ENCODE results near the gene CYP24A1.
"Not testable (repeated sequence)": the region's sequence is repeated elsewhere in the genome, so short reads cannot be mapped to it uniquely, and the experiment has no call there.

CYP24A1 gene

DNA sequence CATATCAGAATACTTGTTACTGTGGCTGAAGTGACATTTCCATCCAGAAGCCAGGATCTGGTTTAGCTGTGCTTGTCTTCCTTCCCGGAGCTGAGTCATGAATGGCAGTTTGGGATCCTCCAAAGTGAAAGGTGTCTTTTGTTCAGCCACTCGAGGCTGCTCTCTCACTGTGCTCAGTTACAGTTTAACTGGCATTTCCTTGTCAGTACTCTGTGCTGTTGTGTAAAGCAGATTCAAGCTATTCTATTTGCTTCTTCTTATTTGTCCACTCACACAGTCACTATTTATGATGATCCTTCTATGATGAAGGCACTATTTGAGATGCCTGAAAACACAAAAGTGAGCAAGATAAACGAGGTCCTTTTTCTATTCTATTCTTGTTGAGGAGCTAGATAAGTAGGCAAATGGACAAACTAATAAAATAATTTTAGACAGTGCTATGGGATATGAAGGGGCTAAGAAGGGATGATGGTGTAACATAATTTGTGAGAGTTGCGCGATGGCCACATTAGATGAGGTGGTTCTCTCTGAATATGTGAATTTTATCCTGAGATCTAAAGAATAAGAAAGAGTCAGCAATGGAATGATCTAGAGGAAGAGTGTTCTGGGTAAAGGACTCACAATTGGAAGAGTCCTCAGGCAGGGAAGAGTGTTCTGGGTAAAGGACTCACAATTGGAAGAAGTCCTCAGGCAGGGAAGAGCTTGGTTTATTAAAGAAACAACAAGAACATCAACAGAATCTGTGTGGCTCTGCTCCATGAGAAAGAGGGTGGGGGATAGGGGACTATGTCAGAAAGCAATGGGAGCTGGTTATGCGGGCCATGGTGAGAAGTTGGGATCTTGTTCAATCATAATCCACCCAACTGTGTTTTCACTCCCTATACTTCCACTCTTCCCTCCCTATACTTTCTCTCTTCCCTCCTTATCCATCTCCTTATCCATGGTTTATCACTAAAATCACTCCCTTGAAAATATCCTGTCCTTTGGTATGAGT, 40.1 kb downstream of the CYP24A1 start:
- TF ChIP-seq, protein P1, sequence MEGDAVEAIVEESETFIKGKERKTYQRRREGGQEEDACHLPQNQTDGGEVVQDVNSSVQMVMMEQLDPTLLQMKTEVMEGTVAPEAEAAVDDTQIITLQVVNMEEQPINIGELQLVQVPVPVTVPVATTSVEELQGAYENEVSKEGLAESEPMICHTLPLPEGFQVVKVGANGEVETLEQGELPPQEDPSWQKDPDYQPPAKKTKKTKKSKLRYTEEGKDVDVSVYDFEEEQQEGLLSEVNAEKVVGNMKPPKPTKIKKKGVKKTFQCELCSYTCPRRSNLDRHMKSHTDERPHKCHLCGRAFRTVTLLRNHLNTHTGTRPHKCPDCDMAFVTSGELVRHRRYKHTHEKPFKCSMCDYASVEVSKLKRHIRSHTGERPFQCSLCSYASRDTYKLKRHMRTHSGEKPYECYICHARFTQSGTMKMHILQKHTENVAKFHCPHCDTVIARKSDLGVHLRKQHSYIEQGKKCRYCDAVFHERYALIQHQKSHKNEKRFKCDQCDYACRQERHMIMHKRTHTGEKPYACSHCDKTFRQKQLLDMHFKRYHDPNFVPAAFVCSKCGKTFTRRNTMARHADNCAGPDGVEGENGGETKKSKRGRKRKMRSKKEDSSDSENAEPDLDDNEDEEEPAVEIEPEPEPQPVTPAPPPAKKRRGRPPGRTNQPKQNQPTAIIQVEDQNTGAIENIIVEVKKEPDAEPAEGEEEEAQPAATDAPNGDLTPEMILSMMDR (IDR thresholded peaks at IDR 0.05; ENCODE audit: borderline replicate concordance, insufficient read depth, low read depth, low read length): no peak
- no peak overlapping the region for H3K4me3 ChIP-seq (ENCODE audit: low read depth, low read length)

DNA sequence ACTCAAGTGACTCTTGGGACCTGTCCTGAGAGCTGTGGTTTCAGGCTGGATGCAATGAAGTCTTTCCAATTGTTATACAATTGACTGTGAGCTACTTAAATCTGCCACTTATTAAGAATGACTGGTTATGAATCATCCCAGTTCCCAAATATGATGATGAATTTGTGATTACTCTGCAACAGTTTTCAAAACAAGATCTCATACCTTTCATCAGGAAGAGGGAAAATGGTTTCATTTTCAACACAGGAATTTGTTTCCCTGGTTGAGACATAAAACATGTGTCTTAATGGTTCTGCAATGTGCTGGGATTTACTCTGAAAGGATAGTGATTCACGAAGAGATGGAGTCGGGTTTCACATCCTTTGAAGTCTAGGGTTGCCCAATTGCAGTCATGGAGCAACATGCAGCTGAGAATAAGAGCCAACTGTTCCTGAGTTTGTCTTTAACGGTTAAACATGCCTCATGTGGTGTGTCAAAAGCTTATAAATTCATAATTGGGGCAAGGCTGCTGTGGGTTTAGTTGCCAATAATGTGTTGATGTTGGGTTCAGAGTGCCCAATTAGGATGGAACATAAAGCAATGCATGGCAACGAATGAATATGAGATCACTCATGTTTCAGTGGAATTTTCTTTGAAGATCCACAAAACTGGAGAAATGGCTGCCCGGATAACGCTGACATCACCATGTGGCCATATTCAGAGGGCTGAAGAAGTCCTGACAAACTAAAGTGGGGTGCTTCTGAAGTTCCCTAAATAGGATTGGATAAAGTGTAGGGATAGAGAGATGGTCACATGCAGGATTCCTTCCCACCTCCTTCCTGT, 41.0 kb downstream of the CYP24A1 start:
- no peak overlapping the region for H3K4me3 ChIP-seq (ENCODE audit: low read depth, low read length)
- TF ChIP-seq, protein P1 (IDR thresholded peaks at IDR 0.05; ENCODE audit: borderline replicate concordance, insufficient read depth, low read depth, low read length): no peak

DNA sequence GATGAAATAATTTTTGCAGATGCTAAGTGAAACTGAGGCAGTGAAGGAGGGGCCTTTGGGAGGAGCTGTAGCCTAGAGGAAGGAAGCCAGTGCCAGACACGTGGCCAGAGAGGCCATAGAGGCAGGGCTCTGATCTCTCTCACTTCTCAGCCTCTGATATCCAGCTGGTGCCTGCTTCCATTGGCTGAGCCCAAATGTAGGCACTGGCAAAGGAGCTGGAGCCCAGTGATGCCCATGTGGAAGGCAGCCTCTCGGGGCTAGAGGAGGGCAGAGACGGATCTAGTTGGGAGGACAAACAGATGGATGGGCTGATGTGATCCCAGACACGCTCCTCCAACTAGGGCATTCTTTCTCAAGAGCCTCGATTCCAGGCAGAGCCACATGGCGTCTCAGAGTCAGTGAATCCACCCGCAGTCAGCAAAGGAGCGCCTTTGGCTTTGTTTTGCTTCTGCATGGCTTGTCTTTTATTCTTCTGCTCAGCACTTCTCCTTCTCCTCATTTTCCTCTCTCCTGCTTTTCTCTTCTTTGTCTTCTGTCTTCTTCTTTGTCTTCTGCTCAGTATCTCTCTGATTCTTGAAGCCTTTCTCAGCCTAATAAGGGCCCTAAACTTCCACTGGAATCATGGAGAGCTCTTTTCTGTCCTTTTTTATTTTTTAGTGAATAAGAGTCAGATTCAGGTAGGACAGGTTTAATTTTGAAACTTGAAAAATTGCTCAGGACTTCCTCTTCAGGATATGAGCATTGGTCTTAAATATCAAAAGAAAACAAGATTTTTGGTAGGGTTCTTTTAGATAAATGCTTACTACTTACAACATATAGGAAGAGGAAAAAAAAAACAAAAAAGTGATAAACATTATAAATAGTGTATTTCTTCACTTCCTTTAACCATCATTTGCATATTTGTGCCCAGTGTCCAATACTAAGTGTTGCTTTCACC, 41.8 kb downstream of the CYP24A1 start:
- TF ChIP-seq, protein P1 (IDR thresholded peaks at IDR 0.05; ENCODE audit: borderline replicate concordance, insufficient read depth, low read depth, low read length): no peak
- H3K4me3 ChIP-seq (ENCODE audit: low read depth, low read length): no peak overlapping the region

DNA sequence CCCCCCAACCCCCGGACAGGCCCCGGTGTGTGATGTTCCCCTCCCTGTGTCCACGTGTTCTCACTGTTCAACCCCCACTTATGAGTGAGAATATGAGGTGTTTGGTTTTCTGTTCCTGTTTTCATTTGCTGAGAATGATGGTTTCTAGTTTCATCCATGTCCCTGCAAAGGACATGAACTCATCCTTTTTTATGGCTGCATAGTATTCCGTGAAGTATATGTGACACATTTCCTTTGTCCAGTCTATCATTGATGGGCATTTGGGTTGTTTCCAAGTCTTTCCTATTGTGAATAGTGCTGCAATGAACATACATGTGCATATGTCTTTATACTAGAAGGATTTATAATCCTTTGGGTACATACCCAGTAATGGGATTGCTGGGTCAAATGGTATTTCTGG, 42.7 kb downstream of the CYP24A1 start:
- H3K4me3 ChIP-seq (ENCODE audit: low read depth, low read length): not testable (repeated sequence)

DNA sequence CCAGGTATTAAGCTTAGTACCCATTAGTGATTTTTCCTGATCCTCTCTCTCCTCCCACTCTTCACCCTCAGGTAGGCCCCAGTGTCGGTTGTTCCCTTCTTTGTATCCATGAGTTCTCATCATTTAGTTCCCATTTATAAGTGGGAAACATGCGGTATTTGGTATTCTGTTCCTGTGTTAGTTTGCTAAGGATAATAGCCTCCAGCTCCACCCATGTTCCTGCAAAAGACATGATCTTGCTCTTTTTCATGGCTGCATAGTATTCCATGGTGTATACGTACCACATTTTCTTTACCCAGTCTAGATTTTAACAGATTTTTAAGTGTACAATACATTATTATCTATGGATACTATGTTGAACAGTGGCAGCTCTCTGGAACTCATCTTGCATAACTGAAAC, 44.4 kb downstream of the CYP24A1 start:
- TF ChIP-seq, protein P1 (IDR thresholded peaks at IDR 0.05; ENCODE audit: borderline replicate concordance, insufficient read depth, low read depth, low read length): no peak
- H3K4me3 ChIP-seq (ENCODE audit: low read depth, low read length): no peak overlapping the region

DNA sequence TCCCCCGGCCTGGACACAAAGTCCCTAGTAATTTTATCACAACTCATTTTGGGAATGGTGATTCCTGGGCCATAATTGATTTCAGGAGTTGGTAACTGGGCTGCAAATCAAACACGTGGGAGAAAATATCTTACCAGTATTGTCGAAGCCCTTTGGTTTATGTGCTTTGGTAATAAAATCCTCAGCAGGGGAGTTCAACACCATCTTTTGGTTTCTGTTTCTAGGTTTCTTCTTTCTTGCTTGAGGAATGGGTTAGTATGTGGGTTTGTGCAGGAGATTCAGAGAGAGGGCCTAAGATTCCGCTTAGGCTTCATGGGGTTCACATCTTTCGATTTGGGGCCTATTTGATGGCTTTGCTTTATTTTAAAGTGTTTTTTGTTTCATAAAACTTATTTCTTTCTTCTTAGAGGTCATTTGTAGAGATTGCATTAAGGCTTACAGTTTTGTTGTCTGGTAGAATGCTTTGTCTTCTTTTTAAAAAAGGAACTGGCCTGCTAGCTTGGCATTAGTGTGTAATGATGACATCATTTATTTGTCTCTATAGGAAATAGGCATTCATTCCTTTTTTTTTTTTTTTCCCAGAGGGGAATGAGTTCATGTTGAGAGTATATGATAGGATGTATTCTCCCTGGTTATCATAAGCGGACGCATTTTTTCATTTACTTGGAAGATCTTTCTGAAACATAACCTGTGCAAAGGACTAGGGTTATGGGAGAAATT, 45.8 kb downstream of the CYP24A1 start:
- TF ChIP-seq, protein P1 (IDR thresholded peaks at IDR 0.05; ENCODE audit: borderline replicate concordance, insufficient read depth, low read depth, low read length): no peak
- H3K4me3 ChIP-seq (ENCODE audit: low read depth, low read length): no peak overlapping the region
